ENCODE measurements around the gene OR51G1.

OR51G1 gene

DNA sequence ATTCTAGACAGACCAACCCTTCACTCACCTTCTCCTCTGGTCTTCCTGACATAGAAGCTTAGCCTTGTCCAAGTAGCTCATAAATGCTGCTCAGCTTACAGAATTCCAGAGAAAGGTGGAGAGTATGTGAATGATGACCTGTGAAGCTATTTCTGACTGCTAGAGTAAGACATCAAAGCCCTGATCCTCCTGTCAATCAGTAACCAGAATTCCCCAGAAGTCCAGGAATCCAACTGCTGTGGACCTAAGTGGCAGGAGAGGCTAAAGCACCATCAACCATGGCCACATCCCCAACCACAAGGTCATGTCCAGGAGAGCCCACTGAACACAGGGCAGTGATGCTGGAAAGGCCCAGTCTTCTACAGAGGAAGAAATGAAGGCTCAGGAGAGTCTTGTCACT is 7.6 kb downstream of the OR51G1 start:
- Histone ChIP-seq H3K4me3 (ENCODE audit: low read depth in 1 of 2, low read length in 1 of 2) (no peak overlapping the region), H3K27ac (no peak overlapping the region), H3K27me3 (no peaks in the 10 kb centered on the region), H3K4me1 (ENCODE audit: control insufficient read depth in 1 of 2, insufficient read depth in 1 of 2, low read depth in 1 of 2, low read length in 1 of 2) (no peaks in the 10 kb centered on the region), H3K36me3 (no peaks in the 10 kb centered on the region), H3K9me3 (no peaks in the 10 kb centered on the region)
- TF ChIP-seq, protein P1, sequence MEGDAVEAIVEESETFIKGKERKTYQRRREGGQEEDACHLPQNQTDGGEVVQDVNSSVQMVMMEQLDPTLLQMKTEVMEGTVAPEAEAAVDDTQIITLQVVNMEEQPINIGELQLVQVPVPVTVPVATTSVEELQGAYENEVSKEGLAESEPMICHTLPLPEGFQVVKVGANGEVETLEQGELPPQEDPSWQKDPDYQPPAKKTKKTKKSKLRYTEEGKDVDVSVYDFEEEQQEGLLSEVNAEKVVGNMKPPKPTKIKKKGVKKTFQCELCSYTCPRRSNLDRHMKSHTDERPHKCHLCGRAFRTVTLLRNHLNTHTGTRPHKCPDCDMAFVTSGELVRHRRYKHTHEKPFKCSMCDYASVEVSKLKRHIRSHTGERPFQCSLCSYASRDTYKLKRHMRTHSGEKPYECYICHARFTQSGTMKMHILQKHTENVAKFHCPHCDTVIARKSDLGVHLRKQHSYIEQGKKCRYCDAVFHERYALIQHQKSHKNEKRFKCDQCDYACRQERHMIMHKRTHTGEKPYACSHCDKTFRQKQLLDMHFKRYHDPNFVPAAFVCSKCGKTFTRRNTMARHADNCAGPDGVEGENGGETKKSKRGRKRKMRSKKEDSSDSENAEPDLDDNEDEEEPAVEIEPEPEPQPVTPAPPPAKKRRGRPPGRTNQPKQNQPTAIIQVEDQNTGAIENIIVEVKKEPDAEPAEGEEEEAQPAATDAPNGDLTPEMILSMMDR (IDR thresholded peaks at IDR 0.05): no peak

GRCh38 chr11:4903484-4903883 is 20.7 kb downstream of the OR51G1 start, which contains the start of gene OR51A7:
Gene OR51A7 (plus strand): TSS chr11:4903783. CDS start chr11:4907370, 3,587 bp downstream.
- no peak within 1 kb of the TSS for H3K4me3 ChIP-seq (ENCODE audit: low read depth in 1 of 2, low read length in 1 of 2)
- TF ChIP-seq, protein P1 (IDR thresholded peaks at IDR 0.05): no peak
- no peaks in the 10 kb centered on the region for H3K4me1 ChIP-seq (ENCODE audit: control insufficient read depth in 1 of 2, insufficient read depth in 1 of 2, low read depth in 1 of 2, low read length in 1 of 2)
- H3K9me3 ChIP-seq: no peaks in the 10 kb centered on the region
- no peak within 1 kb of the TSS for H3K27ac ChIP-seq
- no peaks in the 10 kb centered on the region for H3K36me3 ChIP-seq
- no peaks in the 10 kb centered on the region for H3K27me3 ChIP-seq

- no peaks in the 10 kb centered on the region for H3K36me3 ChIP-seq
- H3K4me3 ChIP-seq (ENCODE audit: low read depth in 1 of 2, low read length in 1 of 2): no peak overlapping the region
- no peaks in the 10 kb centered on the region for H3K4me1 ChIP-seq (ENCODE audit: control insufficient read depth in 1 of 2, insufficient read depth in 1 of 2, low read depth in 1 of 2, low read length in 1 of 2)
- H3K27ac ChIP-seq: no peak overlapping the region
- H3K27me3 ChIP-seq: no peaks in the 10 kb centered on the region
- H3K9me3 ChIP-seq: no peaks in the 10 kb centered on the region
- TF ChIP-seq, protein P1 (IDR thresholded peaks at IDR 0.05): no peak
Observed at GRCh38 chr11:4891996-4892640, 32.0 kb downstream of the OR51G1 start.

- no peaks in the 10 kb centered on the region for H3K27me3 ChIP-seq
Observed at GRCh38 chr11:4890279-4890678, 33.9 kb downstream of the OR51G1 start.

DNA sequence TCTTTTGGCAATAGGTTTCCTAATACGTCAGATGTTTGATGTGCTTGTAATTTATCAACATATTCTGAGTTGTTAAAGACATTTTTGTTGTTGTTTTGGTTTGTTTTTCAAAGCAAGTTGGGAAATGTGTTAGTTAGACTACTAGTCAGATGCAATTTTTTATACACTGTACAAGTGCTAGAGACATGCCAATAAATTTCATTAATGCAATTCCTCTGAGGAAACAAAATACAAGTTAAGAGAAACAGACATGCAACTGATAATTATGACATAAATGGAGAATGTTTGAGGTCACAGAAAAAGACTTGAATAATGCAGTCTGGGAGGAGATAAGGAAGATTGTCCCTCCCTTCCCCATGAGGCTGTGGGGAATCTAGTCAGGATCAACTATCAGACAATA is 36.5 kb downstream of the OR51G1 start:
- Histone ChIP-seq H3K27me3 (no peaks in the 10 kb centered on the region), H3K27ac (no peak overlapping the region), H3K4me1 (ENCODE audit: control insufficient read depth in 1 of 2, insufficient read depth in 1 of 2, low read depth in 1 of 2, low read length in 1 of 2) (no peaks in the 10 kb centered on the region), H3K9me3 (no peaks in the 10 kb centered on the region), H3K4me3 (ENCODE audit: low read depth in 1 of 2, low read length in 1 of 2) (no peak overlapping the region), H3K36me3 (no peaks in the 10 kb centered on the region)
- TF ChIP-seq, protein P1 (IDR thresholded peaks at IDR 0.05): no peak

More at GRCh38 chr11:4890279-4890678, 33.9 kb downstream of the OR51G1 start:
- Histone ChIP-seq H3K36me3 (no peaks in the 10 kb centered on the region), H3K27ac (no peak overlapping the region), H3K4me3 (ENCODE audit: low read depth in 1 of 2, low read length in 1 of 2) (no peak overlapping the region), H3K4me1 (ENCODE audit: control insufficient read depth in 1 of 2, insufficient read depth in 1 of 2, low read depth in 1 of 2, low read length in 1 of 2) (no peaks in the 10 kb centered on the region), H3K9me3 (no peaks in the 10 kb centered on the region)
- TF ChIP-seq, protein P1 (IDR thresholded peaks at IDR 0.05): no peak
